Naive B cell (primary cell): Measurements from ENCODE around the gene CHST5. TPM values are rescaled to one million over a fixed set of nuclear protein-coding genes. Genes with fewer than 3 reads are reported as not detected.
"Not testable (repeated sequence)": the region's sequence is repeated elsewhere in the genome, so short reads cannot be mapped to it uniquely, and the experiment has no call there.

Experiments
- ATAC-seq, 2 donors: fragments of 150-1000 bp; cut with Tn5 transposase; 2 replicates each; pipeline ENCODE4 v1.10.0; 2021; ENCODE audit warnings: low read depth in 2 of 2, mild to moderate bottlenecking in 2 of 2, moderate library complexity in 2 of 2
- DNase-seq: peaks from one replicate; pipeline ENCODE4 v3.0.0; 2022
- H3K27ac Mint-ChIP-seq, 6 donors: one replicate each; pipeline ENCODE4 v1.8.0; 2020 to 2022; ENCODE audit warnings: mild to moderate bottlenecking in 6 of 6, mixed read lengths in 6 of 6, moderate library complexity in 5 of 6, inconsistent platforms in 2 of 6
- H3K27me3 Mint-ChIP-seq, 3 donors: one replicate each; pipeline ENCODE4 v1.8.0; 2021 to 2022; ENCODE audit warnings: mixed read lengths in 3 of 3, mild to moderate bottlenecking in 1 of 3
- H3K36me3 Mint-ChIP-seq, 2 donors: one replicate each; pipeline ENCODE4 v1.8.0; 2020 to 2022; ENCODE audit warnings: mixed read lengths in 2 of 2, inconsistent platforms in 1 of 2, mild to moderate bottlenecking in 1 of 2
- H3K4me1 Mint-ChIP-seq, 3 donors: one replicate each; pipeline ENCODE4 v1.8.0; 2020 to 2022; ENCODE audit warnings: mixed read lengths in 3 of 3, inconsistent platforms in 1 of 3, mild to moderate bottlenecking in 1 of 3, moderate library complexity in 1 of 3
- H3K4me3 Mint-ChIP-seq, 8 donors: one replicate each; pipeline ENCODE4 v1.8.0; 2020 to 2022; ENCODE audit warnings: mild to moderate bottlenecking in 8 of 8, mixed read lengths in 8 of 8, moderate library complexity in 8 of 8, inconsistent platforms in 2 of 8
- H3K9me3 Mint-ChIP-seq, 7 donors: one replicate each; pipeline ENCODE4 v1.8.0; 2020 to 2022; ENCODE audit warnings: mixed read lengths in 7 of 7, mild to moderate bottlenecking in 5 of 7, inconsistent platforms in 2 of 7, moderate library complexity in 1 of 7
- polyA plus RNA-seq, 6 donors: library from polyadenylated mRNA; unstranded; fragments of 300-500 nt; fragmentation: Illumina TruSeq; gene quantifications; one replicate each; pipeline ENCODE4 v1.2.3, GENCODE V29; 2021; ENCODE audit warnings: low read depth in 6 of 6

Gene CHST5
- polyA plus RNA-seq, 6 donors from 2014 or later: not detected

DNA sequence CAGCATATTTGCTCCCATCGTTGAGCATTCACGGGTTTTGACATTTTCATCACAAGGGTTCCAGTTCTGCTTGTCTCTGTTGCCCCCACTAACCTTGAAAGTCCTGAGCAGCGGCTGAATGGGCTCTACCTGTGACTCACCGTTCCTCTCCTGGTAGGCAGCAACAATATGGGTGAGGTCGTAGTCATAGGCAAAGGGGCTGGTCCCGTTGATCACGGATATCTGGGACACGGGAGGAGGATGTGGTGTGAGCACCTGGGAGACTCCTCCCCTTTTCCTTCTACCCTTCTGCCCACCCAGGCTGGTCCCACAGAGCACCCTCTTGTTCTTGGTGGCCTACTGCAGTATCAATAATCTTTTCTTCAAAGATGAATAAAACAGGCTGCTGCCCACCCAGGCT lies 6.6 kb upstream of the CHST5 start:
- H3K9me3 Mint-ChIP-seq: not testable (repeated sequence)

DNA sequence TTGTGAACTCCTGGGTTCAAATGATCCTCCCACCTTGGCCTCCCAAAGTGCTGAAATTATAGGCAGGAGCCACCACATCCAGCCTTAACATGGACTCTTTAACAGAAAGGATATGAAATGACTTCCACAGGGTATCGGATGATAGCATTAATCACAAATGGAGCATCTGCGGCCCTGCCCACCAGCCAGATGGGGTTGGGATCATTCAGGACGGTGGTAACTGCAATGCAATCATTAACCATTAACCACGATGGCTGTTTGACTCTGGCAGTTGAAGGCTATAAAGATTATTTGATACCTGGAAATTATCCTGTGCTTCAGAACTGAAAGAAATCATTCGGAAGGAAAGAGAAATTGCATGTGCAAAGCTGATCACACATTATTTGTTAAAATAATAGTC lies 5.3 kb upstream of the CHST5 start:
- Mint-ChIP-seq H3K27ac (no peak overlapping the region), H3K36me3 (no peaks in the 10 kb centered on the region), H3K4me3 (no peak overlapping the region), H3K9me3 (no peaks in the 10 kb centered on the region), H3K4me1 (no peaks in the 10 kb centered on the region), H3K27me3 (no peaks in the 10 kb centered on the region)
- ATAC-seq (no peak), DNase-seq (no peak)

More for the DNA sequence above, 6.6 kb upstream of the CHST5 start:
- not testable (repeated sequence) for H3K4me3 Mint-ChIP-seq, H3K27me3 Mint-ChIP-seq, H3K27ac Mint-ChIP-seq, H3K4me1 Mint-ChIP-seq, H3K36me3 Mint-ChIP-seq, ATAC-seq, DNase-seq

DNA sequence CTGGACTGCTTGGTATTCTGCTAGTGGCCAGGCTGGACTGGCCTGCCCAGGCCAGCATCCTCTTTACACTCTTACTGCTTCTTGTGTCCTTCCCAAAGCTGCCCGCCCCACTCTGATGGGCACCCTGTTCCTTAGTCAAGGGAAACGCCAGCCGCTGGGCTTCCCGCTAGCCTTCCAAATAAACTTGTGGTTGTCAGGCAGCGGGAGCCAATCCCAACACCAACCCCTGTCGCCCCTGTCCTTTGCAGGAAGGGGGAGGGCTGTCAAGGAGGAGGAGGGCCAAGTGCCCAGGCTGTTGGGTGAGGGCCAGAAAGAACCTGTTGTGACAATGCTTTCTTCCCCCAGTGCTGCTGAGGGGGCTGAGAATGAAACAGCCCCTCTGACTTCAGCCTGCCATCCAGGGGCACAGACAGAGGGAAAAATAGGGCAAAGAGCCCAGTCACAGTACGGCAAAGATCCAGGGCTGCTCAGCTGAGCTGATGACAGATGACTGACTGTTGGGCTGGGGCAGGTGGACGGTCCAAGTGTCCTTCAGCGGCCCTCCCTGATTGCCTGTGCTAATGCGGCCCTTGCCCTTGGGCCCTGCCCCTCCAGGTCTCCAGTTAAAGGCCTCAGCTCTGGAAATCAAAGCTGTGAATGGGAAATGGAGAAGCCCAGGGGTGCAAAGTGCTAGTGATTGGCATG lies 3.1 kb upstream of the CHST5 start:
- not testable (repeated sequence) for H3K4me1 Mint-ChIP-seq, ATAC-seq, DNase-seq, H3K36me3 Mint-ChIP-seq, H3K9me3 Mint-ChIP-seq, H3K27me3 Mint-ChIP-seq, H3K27ac Mint-ChIP-seq
- peak overlapping the region in 1 of 8 donors; percentile 2 for H3K4me3 Mint-ChIP-seq

DNA sequence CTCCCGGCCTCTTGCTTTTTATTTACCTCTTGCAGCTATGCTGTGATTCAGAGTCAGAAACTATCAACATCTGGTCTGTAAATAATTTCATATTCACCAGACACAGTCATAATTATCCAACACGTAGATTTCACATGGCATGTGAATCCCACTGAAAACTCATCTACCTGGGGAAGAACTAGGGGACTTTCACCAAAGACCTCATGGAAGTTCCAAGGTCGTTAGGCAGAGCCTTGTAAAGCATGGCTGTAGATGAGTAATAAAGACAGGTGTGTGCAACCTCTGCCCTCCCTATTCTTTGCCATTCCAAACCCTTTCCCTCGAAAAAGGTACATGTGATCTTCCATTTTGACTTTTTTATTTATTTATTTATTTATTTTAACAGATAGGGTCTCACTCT lies 1.9 kb upstream of the CHST5 start:
- ATAC-seq: no peak
- no peak for DNase-seq
- H3K4me1 Mint-ChIP-seq: no peaks in the 10 kb centered on the region
- H3K36me3 Mint-ChIP-seq: no peaks in the 10 kb centered on the region
- no peaks in the 10 kb centered on the region for H3K27me3 Mint-ChIP-seq
- no peak overlapping the region for H3K27ac Mint-ChIP-seq
- H3K9me3 Mint-ChIP-seq: no peaks in the 10 kb centered on the region
- H3K4me3 Mint-ChIP-seq: no peak overlapping the region

DNA sequence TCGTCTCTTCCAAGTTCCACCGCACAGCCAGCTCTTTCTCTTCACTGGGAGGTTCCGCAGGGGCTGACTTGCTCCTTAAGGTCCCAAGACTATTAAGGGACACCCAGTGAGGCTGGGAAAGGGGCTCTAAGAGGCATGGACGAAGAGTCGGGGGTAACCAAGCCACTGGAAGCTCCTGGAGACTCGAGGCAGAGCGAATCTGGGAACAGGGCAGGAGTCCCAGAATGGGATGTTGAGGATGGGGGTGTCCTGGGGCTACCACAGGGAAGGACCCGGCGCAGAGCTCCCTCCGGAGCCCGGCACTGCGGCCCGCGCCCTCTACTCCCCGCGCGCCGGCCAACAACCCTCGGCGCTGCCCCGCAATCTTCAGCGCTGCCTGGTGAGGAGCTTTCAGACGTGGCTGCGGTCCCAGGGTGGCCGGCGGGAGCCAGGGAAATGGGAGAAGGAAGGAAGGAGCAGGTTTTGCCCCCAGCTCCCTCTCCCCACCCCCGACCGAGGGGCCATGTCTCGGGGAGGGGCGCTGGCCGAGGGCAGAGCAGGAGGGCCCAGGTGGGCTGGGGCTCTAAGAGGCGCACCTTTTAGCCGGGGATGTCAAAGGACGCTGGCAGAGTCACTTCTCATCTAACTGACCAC lies 581 bp downstream of the CHST5 start:
- no peak overlapping the region for H3K27ac Mint-ChIP-seq
- no peak for ATAC-seq

DNA sequence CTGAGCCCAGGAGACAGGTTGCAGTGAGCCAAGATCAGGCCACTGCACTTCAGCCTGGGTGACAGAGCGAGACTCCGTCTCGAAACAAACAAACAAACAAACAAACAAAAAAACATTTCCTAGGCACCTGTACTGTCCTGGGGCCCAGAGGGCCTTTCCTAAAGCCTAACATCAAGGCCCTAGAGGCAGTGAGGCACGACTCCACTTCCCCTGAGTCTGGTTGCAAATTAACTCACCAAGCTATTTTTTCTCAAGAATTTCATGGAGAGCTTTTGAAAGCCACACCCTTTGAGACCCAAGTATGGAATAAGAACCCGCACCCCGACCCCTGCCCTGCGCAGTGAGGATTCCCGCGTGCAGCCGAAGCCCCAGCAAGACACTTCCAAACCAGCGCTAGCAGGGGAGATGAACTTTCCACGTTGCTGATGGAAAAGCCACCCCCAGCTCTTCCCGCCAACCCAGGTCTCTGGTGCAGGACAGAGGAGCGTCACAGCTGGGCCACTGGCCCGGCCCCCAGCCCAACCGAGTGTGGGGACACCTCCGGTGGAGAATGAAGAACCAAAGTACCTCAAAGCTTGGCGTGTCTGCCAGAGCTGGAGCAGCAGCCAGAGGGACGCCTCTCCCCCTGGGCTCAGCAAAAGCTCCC lies 1.2 kb downstream of the CHST5 start:
- DNase-seq (no peak), ATAC-seq (no peak)
- Mint-ChIP-seq H3K4me3 (no peak overlapping the region), H3K27me3 (peaks cover 0 to 6% (median 0%) of the 10 kb centered on the region in 3 donors), H3K36me3 (no peaks in the 10 kb centered on the region), H3K9me3 (no peaks in the 10 kb centered on the region), H3K27ac (peak overlapping the region in 1 of 6 donors; percentile 70), H3K4me1 (no peaks in the 10 kb centered on the region)

More for the DNA sequence above, 581 bp downstream of the CHST5 start:
- no peak for DNase-seq
- Mint-ChIP-seq H3K9me3 (no peaks in the 10 kb centered on the region), H3K27me3 (peaks cover 0 to 6% (median 0%) of the 10 kb centered on the region in 3 donors), H3K4me3 (no peak overlapping the region), H3K4me1 (no peaks in the 10 kb centered on the region), H3K36me3 (no peaks in the 10 kb centered on the region)

DNA sequence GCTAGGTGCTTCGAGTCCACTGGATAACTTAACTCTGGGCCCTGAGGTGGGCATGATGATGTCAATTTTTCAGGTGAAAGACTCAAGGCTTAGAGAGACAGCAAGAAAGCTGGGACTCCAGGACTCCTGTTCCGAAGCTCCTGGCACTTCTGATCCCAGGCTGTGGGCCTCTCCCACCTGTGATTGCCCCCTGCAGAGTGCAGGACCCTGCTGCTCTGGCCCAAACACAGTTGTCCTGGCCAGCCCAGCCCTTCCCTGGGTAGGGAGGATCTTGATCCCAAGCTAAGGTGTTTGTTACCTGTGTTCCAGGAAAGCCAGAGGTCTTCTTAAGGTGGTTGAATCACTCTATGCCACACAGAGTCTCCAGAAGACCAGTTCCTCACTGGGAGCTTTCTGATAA lies 3.1 kb downstream of the CHST5 start:
- peak overlapping the region in 1 of 6 donors; percentile 60 for H3K27ac Mint-ChIP-seq
- no peak for ATAC-seq
- H3K9me3 Mint-ChIP-seq: no peaks in the 10 kb centered on the region
- H3K4me3 Mint-ChIP-seq: no peak overlapping the region
- H3K4me1 Mint-ChIP-seq: no peaks in the 10 kb centered on the region
- peaks cover 0 to 6% (median 0%) of the 10 kb centered on the region in 3 donors for H3K27me3 Mint-ChIP-seq
- DNase-seq: no peak
- H3K36me3 Mint-ChIP-seq: no peaks in the 10 kb centered on the region

DNA sequence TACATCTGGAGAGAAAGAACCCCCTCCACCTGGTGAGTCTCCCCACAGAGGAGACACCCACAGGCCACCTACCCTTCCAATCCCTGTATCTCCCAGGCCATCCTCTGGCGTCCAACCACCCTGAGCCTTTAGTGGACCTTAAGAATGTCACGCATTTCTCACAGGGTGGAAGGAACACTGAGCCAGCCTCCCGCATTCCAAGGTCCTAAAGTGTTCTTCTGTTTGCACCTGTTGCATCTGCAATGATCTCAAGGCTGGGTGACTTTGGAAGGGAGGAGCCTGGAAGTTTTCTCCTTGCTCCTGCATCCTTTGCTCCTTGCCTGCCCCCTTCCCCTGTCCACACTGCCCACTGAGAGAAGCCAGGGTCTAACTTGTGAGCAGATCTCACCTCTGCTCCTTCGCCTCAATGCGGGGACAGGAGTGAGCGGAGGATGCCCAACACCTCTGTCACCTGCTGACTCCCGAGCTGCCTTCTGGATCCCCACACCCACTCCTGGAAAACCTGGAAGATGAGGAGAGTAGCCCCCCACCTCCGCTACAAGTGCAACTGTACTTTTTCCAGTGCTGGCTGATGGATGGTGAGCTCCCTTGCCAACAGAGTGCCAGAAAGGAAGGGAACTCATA lies 3.7 kb downstream of the CHST5 start:
- ATAC-seq: no peak
- no peak for DNase-seq
- Mint-ChIP-seq H3K27ac (no peak overlapping the region), H3K4me1 (no peaks in the 10 kb centered on the region), H3K9me3 (no peaks in the 10 kb centered on the region), H3K4me3 (no peak overlapping the region), H3K27me3 (peaks cover 0 to 6% (median 0%) of the 10 kb centered on the region in 3 donors), H3K36me3 (no peaks in the 10 kb centered on the region)

DNA sequence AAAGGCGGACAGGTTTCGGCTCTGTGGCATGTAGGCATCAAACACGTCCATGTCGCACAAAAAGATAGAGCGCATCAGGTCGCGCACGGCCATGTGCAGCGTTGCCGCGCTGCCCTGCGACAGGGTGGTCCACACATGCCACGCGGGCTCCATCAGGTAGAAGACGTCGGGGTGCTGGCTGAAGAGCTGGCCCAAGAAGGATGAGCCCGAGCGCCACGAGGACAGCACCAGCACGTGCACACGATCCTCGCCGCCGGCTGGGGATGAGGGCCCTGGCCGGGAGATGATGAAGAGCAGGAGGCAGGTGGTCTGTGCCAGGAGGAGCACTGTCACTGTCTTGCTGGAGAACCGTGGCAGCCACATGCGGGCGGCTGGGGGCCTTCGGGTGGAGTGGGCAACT lies 5.9 kb downstream of the CHST5 start:
- ATAC-seq (no peak), DNase-seq (no peak)
- Mint-ChIP-seq H3K27ac (no peak overlapping the region), H3K4me1 (no peaks in the 10 kb centered on the region), H3K4me3 (peak overlapping the region in 1 of 8 donors; percentile 47), H3K36me3 (no peaks in the 10 kb centered on the region), H3K9me3 (no peaks in the 10 kb centered on the region), H3K27me3 (peaks cover 0 to 6% (median 4%) of the 10 kb centered on the region in 3 donors)

DNA sequence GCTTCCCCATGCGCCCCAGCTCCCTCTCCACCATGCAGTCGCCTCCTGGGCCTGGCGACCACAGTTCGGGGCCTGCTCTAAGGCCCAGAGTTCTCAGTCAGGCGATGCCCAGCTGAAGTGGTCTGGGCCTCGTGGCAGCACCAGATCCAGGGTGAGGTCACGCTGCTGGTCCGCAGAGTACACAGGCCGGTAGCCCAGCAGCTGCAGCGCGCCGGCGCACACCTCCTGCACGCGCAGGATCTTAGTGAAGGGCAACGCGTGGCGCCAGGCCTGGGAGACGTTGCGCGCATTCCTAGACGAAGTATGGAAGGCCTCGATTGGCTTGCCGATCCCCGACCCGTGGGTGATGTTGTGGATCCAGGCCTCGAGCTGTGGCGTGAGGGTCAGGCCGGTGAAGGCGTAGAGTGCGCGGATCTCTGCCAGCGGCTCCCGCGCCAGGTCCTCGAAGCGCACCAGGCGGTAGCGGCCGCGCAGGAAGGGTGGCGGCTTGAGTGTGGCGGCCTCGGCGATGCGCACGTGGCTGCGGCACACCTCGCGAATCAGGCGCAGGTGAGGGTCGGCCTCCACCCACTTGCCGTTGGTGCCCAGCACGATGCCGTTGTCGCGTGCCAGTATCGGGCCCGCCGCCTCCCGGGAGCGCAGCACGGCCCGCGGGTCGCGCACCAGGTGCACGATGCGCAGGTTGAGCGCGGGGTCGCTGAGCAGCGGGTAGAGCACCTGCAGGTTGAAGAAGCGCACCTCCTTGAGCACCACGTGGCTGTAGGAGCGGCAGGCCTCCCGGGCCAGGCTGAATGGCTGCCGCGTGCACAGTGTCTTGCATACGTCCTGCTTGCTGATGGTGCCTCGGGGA lies 6.6 kb downstream of the CHST5 start:
- Mint-ChIP-seq H3K4me3 (no peak overlapping the region), H3K27me3 (peaks cover 0 to 6% (median 4%) of the 10 kb centered on the region in 3 donors), H3K36me3 (no peaks in the 10 kb centered on the region), H3K27ac (peak overlapping the region in 1 of 6 donors; percentile 39), H3K9me3 (no peaks in the 10 kb centered on the region), H3K4me1 (no peaks in the 10 kb centered on the region)
- DNase-seq (no peak), ATAC-seq (no peak)

DNA sequence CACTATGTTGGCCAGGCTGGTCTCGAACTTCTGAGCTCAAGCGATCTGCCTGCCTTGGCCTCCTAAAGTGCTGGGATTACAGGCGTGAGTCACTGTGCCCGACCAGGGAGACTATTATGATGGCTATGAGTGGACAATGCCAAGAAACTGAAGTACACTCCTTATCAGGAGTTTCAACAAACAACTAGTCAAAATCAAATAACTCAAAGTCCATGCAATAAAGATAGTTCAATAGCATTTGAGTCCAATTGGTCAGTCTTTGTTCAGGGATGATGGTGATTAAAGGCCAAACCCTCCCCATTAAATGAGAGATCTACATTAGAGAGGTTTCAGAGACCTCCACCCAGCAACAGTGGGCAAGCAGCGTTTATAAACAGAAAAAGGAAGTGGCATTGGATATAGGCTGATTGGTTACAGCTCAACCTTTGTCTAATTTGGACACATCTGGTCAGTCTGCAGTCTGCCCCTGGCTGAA lies 8.0 kb downstream of the CHST5 start:
- Mint-ChIP-seq H3K9me3 (no peaks in the 10 kb centered on the region), H3K27me3 (peaks cover 0 to 6% (median 4%) of the 10 kb centered on the region in 3 donors), H3K4me1 (no peaks in the 10 kb centered on the region), H3K36me3 (no peaks in the 10 kb centered on the region), H3K4me3 (no peak overlapping the region), H3K27ac (peak overlapping the region in 1 of 6 donors; percentile 12)
- no peak for ATAC-seq
- DNase-seq: no peak

DNA sequence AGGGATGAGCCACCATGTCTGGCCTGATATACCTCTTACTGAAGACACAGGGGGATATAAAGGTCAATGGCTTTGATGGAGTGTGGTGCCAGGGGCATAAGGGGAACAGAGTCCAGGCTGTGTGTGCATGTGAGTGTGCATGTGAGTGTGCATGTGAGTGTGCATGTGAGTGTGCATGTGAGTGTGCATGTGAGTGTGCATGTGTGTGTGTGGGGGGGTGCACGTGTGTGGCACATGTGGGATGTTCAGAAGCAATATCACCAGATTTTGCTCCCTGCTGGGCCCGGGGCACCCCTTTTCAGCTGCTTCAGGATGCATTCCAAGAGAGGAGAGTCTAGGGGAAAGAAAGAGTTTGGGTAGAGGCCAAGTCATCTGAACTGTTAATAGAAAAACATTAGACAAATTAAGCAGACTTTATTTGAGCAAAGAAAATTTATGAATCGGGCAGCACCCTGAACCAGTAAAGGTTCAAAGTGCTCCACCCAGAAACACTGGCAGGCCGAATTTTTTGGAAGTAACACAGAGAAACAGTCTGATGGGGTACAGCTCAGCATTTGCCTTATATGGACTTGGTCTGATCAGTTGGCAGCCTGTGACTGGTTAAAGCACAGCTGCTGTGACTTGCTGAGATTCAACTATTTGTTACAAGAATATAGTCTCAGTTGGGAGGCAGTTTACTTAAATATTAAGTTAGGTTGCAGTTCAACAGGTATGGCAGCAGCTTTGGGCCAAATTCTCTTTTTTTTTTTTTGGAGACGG lies 9.7 kb downstream of the CHST5 start:
- H3K4me1 Mint-ChIP-seq: no peaks in the 10 kb centered on the region
- H3K36me3 Mint-ChIP-seq: no peaks in the 10 kb centered on the region
- H3K27ac Mint-ChIP-seq: no peak overlapping the region
- H3K4me3 Mint-ChIP-seq: no peak overlapping the region
- DNase-seq: no peak
- H3K9me3 Mint-ChIP-seq: no peaks in the 10 kb centered on the region
- peaks cover 0 to 4% (median 2%) of the 10 kb centered on the region in 3 donors for H3K27me3 Mint-ChIP-seq
- ATAC-seq: no peak
